ENCODE data around the gene SZRD1.

- TF ChIP-seq, protein P1, sequence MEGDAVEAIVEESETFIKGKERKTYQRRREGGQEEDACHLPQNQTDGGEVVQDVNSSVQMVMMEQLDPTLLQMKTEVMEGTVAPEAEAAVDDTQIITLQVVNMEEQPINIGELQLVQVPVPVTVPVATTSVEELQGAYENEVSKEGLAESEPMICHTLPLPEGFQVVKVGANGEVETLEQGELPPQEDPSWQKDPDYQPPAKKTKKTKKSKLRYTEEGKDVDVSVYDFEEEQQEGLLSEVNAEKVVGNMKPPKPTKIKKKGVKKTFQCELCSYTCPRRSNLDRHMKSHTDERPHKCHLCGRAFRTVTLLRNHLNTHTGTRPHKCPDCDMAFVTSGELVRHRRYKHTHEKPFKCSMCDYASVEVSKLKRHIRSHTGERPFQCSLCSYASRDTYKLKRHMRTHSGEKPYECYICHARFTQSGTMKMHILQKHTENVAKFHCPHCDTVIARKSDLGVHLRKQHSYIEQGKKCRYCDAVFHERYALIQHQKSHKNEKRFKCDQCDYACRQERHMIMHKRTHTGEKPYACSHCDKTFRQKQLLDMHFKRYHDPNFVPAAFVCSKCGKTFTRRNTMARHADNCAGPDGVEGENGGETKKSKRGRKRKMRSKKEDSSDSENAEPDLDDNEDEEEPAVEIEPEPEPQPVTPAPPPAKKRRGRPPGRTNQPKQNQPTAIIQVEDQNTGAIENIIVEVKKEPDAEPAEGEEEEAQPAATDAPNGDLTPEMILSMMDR (conservative IDR thresholded peaks at IDR 0.05; ENCODE audit: low read length): no peak
- TF ChIP-seq EZH2phosphoT487 (IDR thresholded peaks at IDR 0.05; ENCODE audit: borderline replicate concordance, low read depth, low read length): no peak
Measured at GRCh38 chr1:16421201-16421600, 54.2 kb downstream of the SZRD1 start.

All from OCI-LY7 (cell line).